ENCODE data around the gene PDIA4.

DNA sequence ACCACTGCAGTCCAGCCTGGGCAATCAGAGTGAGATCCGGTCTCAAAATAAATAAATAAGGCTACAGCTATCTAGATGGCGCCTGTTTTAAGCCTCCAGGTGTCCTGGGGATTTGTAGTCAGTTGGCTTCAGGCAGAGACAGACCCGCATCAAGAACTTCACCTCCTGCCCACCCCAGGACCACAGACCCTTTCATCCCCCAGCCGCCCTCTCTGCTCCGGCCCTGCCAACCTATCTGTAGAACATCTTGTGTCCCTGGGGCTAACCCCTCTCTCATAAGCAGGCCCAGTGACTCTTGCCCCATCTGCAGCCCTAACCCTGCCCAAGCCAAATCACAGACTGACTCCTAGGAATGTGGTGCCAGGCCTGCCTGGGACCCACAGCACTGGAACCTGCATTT is 17.9 kb downstream of the PDIA4 start:
- TF ChIP-seq, protein P1, sequence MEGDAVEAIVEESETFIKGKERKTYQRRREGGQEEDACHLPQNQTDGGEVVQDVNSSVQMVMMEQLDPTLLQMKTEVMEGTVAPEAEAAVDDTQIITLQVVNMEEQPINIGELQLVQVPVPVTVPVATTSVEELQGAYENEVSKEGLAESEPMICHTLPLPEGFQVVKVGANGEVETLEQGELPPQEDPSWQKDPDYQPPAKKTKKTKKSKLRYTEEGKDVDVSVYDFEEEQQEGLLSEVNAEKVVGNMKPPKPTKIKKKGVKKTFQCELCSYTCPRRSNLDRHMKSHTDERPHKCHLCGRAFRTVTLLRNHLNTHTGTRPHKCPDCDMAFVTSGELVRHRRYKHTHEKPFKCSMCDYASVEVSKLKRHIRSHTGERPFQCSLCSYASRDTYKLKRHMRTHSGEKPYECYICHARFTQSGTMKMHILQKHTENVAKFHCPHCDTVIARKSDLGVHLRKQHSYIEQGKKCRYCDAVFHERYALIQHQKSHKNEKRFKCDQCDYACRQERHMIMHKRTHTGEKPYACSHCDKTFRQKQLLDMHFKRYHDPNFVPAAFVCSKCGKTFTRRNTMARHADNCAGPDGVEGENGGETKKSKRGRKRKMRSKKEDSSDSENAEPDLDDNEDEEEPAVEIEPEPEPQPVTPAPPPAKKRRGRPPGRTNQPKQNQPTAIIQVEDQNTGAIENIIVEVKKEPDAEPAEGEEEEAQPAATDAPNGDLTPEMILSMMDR (IDR thresholded peaks at IDR 0.05; ENCODE audit: insufficient read depth, low read depth, low read length): no peak
- no peak for TF ChIP-seq EZH2 (IDR thresholded peaks at IDR 0.05; ENCODE audit: insufficient read depth, low read length)
